Natural killer cell (primary cell): Measurements from ENCODE around the gene TACC3. TPM values are rescaled to one million over a fixed set of nuclear protein-coding genes. Genes with fewer than 3 reads are reported as not detected.

Source experiments
- ATAC-seq, 3 donors: fragments of 150-1000 bp in 2 of 3; fragments of 200-7000 bp in 1 of 3; cut with Tn5 transposase; 1 replicate in 1 of 3; 2 replicates in 2 of 3; pipeline ENCODE4 v1.10.0; 2021; ENCODE audit warnings: mild to moderate bottlenecking in 2 of 3, moderate library complexity in 2 of 3
- DNase-seq, 2 donors: peaks; one replicate each; pipeline versions ENCODE4 v3.0.0 to v3.0.0-alpha.2; 2013 to 2021; ENCODE audit warnings: mixed read lengths in 1 of 2
- H3K27ac ChIP-seq: one replicate; pipeline ENCODE4 v1.5.1; 2013; ENCODE audit warnings: mild to moderate bottlenecking, low read length
- H3K27me3 ChIP-seq: one replicate; pipeline ENCODE4 v1.6.1; 2013; ENCODE audit warnings: low read length; ENCODE audit not compliant: control insufficient read depth, insufficient read depth
- H3K36me3 ChIP-seq: one replicate; pipeline ENCODE4 v1.6.1; 2013; ENCODE audit warnings: low read length; ENCODE audit not compliant: control insufficient read depth, insufficient read depth
- H3K4me1 ChIP-seq: one replicate; pipeline ENCODE4 v1.6.1; 2013; ENCODE audit warnings: low read length; ENCODE audit not compliant: control insufficient read depth, insufficient read depth
- H3K4me3 ChIP-seq: one replicate; pipeline ENCODE4 v1.5.1; 2013; ENCODE audit warnings: low read length
- H3K9me3 ChIP-seq: one replicate; pipeline ENCODE4 v1.6.1; 2013; ENCODE audit warnings: low read length; ENCODE audit not compliant: control insufficient read depth, insufficient read depth
- H3K27ac Mint-ChIP-seq, 2 donors: one replicate each; pipeline ENCODE4 v1.8.0; 2022; ENCODE audit warnings: mild to moderate bottlenecking in 2 of 2, mixed read lengths in 2 of 2, moderate library complexity in 1 of 2
- H3K27me3 Mint-ChIP-seq, 2 donors: one replicate each; pipeline ENCODE4 v1.8.0; 2022; ENCODE audit warnings: low read depth in 2 of 2, mixed read lengths in 2 of 2
- H3K36me3 Mint-ChIP-seq: one replicate; pipeline ENCODE4 v1.8.0; 2022; ENCODE audit warnings: mixed read lengths
- H3K4me1 Mint-ChIP-seq, 2 donors: one replicate each; pipeline ENCODE4 v1.8.0; 2022; ENCODE audit warnings: mixed read lengths in 2 of 2
- H3K4me3 Mint-ChIP-seq: one replicate; pipeline ENCODE4 v1.8.0; 2022; ENCODE audit warnings: mild to moderate bottlenecking, moderate library complexity, mixed read lengths
- H3K9me3 Mint-ChIP-seq, 2 donors: one replicate each; pipeline ENCODE4 v1.8.0; 2022; ENCODE audit warnings: mixed read lengths in 2 of 2
- WGBS: methylation state at CpG from one replicate; pipeline ENCODE4 v1.1.7; 2013; ENCODE audit warnings: missing lambda C conversion rate; ENCODE audit not compliant: insufficient coverage; 5-methylcytosine and 5-hydroxymethylcytosine counted together
- intact Hi-C: fragments of 100-400 bp; cut with micrococcal nuclease; formaldehyde crosslinking; loops from one replicate; pipeline ENCODE4 v1.14.2; 2022
- total RNA-seq, 4 donors: library from RNA; stranded (reverse); fragments of 120-200 nt in 1 of 4; gene quantifications; one replicate each; pipeline versions ENCODE4 v1.2.3 to v1.2.4, GENCODE V29; 2013 to 2022
- TF ChIP-seq, protein P1 (sequence below): fragments of 200-600 bp; IDR thresholded peaks from one replicate; pipeline ENCODE4 v1.8.0; 2022; ENCODE audit warnings: antibody characterized with exemption

The TACC3 gene
- total RNA-seq, 3 donors from 2014 or later (not counting 1 experiment from before 2014, with no cell fraction given): 23.4 to 43.7 (median 32.5) TPM

DNA sequence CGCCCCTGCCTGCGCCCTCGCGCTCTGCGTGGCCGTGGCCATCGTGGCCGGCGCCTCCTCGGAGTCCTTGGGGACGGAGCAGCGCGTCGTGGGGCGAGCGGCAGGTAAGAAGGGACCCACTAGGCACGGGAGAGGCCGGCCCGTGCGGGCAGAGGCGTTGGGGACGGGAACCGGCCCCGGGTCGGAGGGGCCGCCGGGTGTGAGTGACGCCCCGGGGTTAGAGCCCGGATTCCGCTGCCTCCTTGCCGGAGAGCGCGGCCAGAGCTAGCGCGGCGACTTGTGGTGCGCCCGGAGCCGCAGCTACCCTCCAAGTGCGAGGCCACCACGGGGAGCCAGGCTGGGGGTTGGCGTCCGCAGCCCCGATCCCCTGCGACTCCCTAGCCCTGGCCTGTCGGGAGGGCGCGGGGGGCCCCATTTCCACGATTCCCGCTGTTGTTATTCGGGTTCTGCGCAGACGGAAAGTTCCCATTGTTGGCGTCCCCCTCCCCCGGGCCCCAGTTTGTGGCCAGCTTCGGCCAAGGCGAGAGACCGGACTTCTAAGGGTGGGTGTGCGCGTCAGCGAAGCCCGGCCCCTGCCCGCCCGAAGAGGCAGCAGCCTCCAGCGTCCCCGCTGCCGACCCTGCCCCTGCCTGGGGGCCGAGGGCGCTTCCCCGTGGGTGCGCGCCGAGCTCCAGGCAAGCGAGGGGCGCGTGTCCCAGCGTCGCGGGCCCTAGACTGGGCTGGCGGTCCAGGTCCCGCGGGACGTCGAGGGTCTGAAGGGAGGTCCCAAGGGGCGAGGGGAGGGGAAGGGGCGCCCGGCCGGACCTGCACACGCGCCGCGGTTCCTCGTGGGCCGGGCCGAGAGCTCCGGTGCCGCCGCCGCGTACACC lies 72.9 kb downstream of the TACC3 start:
- Histone ChIP-seq H3K4me1 (peaks cover 15% of the 10 kb centered on the region), H3K9me3 (no peaks in the 10 kb centered on the region), H3K4me3 (no peak overlapping the region), H3K36me3 (no peaks in the 10 kb centered on the region), H3K27ac (no peak overlapping the region), H3K27me3 (peaks cover 24% of the 10 kb centered on the region)
- Mint-ChIP-seq H3K4me1 (no peaks in the 10 kb centered on the region), H3K27me3 (peaks cover 8 to 13% of the 10 kb centered on the region in 2 donors), H3K36me3 (no peaks in the 10 kb centered on the region), H3K4me3 (no peak overlapping the region), H3K9me3 (no peaks in the 10 kb centered on the region), H3K27ac (no peak overlapping the region)
- ATAC-seq (no peak), DNase-seq (peak in 1 of 2 donors; percentile 13)
- WGBS: 2% methylated on average over 101 of the region's 101 CpGs
- TF ChIP-seq, protein P1, sequence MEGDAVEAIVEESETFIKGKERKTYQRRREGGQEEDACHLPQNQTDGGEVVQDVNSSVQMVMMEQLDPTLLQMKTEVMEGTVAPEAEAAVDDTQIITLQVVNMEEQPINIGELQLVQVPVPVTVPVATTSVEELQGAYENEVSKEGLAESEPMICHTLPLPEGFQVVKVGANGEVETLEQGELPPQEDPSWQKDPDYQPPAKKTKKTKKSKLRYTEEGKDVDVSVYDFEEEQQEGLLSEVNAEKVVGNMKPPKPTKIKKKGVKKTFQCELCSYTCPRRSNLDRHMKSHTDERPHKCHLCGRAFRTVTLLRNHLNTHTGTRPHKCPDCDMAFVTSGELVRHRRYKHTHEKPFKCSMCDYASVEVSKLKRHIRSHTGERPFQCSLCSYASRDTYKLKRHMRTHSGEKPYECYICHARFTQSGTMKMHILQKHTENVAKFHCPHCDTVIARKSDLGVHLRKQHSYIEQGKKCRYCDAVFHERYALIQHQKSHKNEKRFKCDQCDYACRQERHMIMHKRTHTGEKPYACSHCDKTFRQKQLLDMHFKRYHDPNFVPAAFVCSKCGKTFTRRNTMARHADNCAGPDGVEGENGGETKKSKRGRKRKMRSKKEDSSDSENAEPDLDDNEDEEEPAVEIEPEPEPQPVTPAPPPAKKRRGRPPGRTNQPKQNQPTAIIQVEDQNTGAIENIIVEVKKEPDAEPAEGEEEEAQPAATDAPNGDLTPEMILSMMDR: no peak
- intact Hi-C loops: no loop called here

Other genes with a start within 250 kb of the TACC3 start
- gene FAM53A, start 37.2 kb upstream of the TACC3 start, total RNA-seq: 1 to 10 TPM; 1.9 to 2.9 (median 2.3) TPM
- 10 to 100 TPM; 29.5 to 38.8 (median 38.6) TPM for gene SLBP, start 9.2 kb upstream of the TACC3 start, total RNA-seq
- gene TMEM129, start 198 bp upstream of the TACC3 start, total RNA-seq: 10 to 100 TPM; 18.2 to 26.9 (median 20.8) TPM
- not detected for gene FGFR3, start 71.8 kb downstream of the TACC3 start, total RNA-seq
- gene LETM1, start 134.6 kb downstream of the TACC3 start, total RNA-seq: 10 to 100 TPM; 40.4 to 56.5 (median 55.7) TPM
- 10 to 100 TPM; 36.4 to 51.0 (median 48.3) TPM for gene NSD2, start 149.9 kb downstream of the TACC3 start, total RNA-seq